HL-60 (cell line): ENCODE measurements around the gene PAK3.

Experiments used
- CTCF ChIP-seq: IDR thresholded peaks from one replicate; pipeline ENCODE4 v1.5.1; 2011; ENCODE audit warnings: low read length, control low read depth, inconsistent platforms; ENCODE audit not compliant: insufficient read depth
- GABPA ChIP-seq: IDR thresholded peaks from 2 replicates; pipeline ENCODE4 v1.6.1; 2012; ENCODE audit warnings: low read depth
- POLR2AphosphoS5 ChIP-seq: IDR thresholded peaks from 2 replicates; pipeline ENCODE4 v1.6.1; 2012; ENCODE audit warnings: low read depth
- SPI1 ChIP-seq: IDR thresholded peaks from 2 replicates; pipeline ENCODE4 v1.6.1; 2012; ENCODE audit warnings: low read depth, mild to moderate bottlenecking, borderline replicate concordance
- TF ChIP-seq, protein P1 (sequence below): IDR thresholded peaks from 2 replicates; pipeline ENCODE4 v1.6.1; 2012; ENCODE audit warnings: low read depth; ENCODE audit not compliant: insufficient replicate concordance

- TF ChIP-seq CTCF (no peak), POLR2AphosphoS5 (no peak), GABPA (no peak), SPI1 (no peak)
- TF ChIP-seq, protein P1, sequence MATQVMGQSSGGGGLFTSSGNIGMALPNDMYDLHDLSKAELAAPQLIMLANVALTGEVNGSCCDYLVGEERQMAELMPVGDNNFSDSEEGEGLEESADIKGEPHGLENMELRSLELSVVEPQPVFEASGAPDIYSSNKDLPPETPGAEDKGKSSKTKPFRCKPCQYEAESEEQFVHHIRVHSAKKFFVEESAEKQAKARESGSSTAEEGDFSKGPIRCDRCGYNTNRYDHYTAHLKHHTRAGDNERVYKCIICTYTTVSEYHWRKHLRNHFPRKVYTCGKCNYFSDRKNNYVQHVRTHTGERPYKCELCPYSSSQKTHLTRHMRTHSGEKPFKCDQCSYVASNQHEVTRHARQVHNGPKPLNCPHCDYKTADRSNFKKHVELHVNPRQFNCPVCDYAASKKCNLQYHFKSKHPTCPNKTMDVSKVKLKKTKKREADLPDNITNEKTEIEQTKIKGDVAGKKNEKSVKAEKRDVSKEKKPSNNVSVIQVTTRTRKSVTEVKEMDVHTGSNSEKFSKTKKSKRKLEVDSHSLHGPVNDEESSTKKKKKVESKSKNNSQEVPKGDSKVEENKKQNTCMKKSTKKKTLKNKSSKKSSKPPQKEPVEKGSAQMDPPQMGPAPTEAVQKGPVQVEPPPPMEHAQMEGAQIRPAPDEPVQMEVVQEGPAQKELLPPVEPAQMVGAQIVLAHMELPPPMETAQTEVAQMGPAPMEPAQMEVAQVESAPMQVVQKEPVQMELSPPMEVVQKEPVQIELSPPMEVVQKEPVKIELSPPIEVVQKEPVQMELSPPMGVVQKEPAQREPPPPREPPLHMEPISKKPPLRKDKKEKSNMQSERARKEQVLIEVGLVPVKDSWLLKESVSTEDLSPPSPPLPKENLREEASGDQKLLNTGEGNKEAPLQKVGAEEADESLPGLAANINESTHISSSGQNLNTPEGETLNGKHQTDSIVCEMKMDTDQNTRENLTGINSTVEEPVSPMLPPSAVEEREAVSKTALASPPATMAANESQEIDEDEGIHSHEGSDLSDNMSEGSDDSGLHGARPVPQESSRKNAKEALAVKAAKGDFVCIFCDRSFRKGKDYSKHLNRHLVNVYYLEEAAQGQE: no peak
Observed at GRCh38 chrX:111123606-111124179, 27.7 kb downstream of the PAK3 start.
